Liver (tissue), 3 donors: ENCODE data around the gene NT5C3A.

Experiments used
- SP1 ChIP-seq: IDR thresholded peaks from 2 replicates; pipeline ENCODE4 v1.6.1; 2018; ENCODE audit warnings: antibody characterized with exemption, mild to moderate bottlenecking
- TF ChIP-seq, protein P1 (sequence below): fragments of 150-350 bp; IDR thresholded peaks from 2 replicates; pipeline ENCODE4 v1.5.1; 2017; ENCODE audit warnings: improper control_type of control experiment, low read depth, low read length; ENCODE audit not compliant: missing input control
- donor health status: healthy.
- donor health status: healthy.

DNA sequence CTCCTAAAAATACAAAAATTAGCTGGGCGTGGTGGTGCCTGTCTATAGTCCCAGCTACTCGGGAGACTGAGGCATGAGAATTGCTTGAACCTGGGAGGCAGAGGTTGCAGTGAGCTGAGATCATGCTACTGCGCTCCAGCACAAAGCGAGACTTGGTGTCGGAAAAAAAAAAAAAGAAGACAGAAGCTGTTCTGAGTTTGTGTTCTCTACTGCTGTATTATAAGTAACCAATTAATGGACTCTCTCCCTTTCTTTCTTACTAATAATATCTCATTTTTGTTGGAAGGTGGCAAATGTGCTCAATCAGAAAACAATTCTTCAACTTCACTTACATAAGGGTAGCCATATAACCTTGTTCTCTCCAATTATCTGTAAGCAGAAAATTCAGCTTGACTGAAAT, 7.4 kb downstream of the NT5C3A start:
- TF ChIP-seq, protein P1, sequence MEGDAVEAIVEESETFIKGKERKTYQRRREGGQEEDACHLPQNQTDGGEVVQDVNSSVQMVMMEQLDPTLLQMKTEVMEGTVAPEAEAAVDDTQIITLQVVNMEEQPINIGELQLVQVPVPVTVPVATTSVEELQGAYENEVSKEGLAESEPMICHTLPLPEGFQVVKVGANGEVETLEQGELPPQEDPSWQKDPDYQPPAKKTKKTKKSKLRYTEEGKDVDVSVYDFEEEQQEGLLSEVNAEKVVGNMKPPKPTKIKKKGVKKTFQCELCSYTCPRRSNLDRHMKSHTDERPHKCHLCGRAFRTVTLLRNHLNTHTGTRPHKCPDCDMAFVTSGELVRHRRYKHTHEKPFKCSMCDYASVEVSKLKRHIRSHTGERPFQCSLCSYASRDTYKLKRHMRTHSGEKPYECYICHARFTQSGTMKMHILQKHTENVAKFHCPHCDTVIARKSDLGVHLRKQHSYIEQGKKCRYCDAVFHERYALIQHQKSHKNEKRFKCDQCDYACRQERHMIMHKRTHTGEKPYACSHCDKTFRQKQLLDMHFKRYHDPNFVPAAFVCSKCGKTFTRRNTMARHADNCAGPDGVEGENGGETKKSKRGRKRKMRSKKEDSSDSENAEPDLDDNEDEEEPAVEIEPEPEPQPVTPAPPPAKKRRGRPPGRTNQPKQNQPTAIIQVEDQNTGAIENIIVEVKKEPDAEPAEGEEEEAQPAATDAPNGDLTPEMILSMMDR: no peak
- TF ChIP-seq SP1: no peak
